ENCODE measurements around the gene DOCK9. TPM values are rescaled to one million over a fixed set of nuclear protein-coding genes. Genes with fewer than 3 reads are reported as not detected.

The DOCK9 gene
- total RNA-seq, 1 experiment from 2014 or later = 60.5 TPM

DNA sequence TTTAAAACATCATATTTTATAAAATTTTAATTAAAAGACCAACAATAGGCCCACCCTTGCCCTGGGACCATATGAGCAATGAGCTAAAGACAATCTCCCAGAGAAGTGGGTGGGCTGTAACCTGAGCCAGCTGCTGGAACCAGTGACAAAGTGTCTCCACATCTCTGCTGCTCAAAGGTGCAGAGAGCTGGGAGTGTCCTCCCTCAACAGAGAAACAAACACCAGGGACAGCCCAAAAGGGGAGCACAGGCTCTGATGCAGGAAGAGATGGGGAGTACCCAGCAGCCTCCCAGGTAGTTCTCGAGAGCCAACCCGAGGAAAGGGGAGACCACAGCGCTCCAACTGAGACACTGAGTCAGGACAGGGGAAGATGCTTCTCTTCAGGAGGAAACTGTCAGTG is 39.1 kb downstream of the DOCK9 start:
- H3K4me3 ChIP-seq = no peak overlapping the region
- no peaks in the 10 kb centered on the region for H3K36me3 ChIP-seq
- DNase-seq = peak; percentile 67 to 77
- H3K27me3 ChIP-seq = no peaks in the 10 kb centered on the region
- peaks cover 39% of the 10 kb centered on the region for H3K4me1 ChIP-seq
- H3K9me3 ChIP-seq (replicated peaks) = no peaks in the 10 kb centered on the region
- H3K27ac ChIP-seq = peak overlapping the region; percentile 66

DNA sequence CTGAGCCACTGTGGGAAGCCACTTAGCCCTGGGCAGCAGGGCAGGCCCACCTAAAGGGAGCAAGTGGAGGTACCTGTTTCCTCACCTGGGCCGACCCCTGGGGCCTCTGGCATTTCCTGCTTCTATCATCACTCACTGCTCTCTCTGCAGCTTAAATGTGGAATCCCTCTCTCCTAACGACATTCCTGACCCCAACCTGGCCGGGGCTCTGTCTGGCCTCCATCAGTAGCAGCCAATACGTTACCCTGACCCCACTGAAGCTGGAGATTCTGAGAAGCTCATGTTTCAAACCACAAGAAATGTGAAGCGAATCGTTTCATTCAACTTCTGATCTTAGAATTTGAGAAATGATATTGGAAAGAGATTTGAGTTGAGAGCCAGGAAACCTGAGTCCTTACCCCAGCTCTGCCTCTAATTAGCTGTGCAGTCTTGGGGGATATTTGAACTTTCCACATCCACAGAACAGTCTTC is 39.9 kb downstream of the DOCK9 start:
- H3K27me3 ChIP-seq = no peaks in the 10 kb centered on the region

DNA sequence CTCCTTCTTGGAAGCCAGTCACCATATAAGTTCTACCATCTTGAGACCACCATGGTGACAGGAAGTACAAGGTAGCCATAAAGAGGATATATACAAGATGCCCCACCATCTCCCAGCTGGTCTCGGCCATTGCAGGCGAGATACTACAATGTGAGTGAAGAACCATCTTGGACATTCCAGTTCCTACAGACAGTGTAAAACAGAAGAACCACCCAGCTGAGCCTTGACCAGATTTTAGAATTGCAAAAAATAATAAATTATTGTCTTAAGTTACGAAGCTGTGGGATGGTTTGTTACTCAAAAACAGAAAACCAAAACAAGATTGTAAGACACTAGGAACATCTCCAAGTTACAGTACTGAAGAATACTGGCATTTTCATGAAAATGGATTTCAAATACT is 43.6 kb downstream of the DOCK9 start:
- DNase-seq = no peak
- no peaks in the 10 kb centered on the region for H3K36me3 ChIP-seq

More for the DNA sequence above, 39.9 kb downstream of the DOCK9 start:
- H3K9me3 ChIP-seq (replicated peaks) = no peaks in the 10 kb centered on the region
- peak; percentile 55 to 76 for DNase-seq
- no peak overlapping the region for H3K4me3 ChIP-seq
- H3K4me1 ChIP-seq = peaks cover 40% of the 10 kb centered on the region
- H3K27ac ChIP-seq = peak overlapping the region; percentile 66
- no peaks in the 10 kb centered on the region for H3K36me3 ChIP-seq

DNA sequence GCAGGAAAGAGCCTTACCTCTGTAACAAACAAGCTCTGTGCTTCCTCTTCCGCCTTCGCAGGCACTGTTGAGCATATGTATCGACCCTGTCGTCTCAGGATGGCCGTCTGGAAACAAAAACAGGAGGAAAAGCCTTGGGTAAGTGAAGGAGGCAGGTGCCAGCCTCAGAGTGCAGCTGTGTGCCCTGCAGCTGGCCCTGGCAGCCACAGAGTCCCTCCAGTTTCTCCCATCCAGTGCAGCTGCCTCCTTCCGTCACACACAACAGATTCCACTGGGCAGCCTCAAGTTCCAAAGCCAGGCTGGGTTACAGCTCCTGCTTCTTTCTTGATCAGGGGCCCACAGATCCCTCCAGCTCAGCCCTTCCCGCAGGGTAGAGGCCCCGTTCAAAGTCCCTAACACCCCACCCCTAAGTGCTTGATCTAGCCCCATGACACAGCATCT is 47.7 kb downstream of the DOCK9 start:
- Histone ChIP-seq H3K9me3 (replicated peaks) (0 out of 2 replicates have a peak, but pooled peaks cover 2% of the 10 kb centered on the region), H3K4me1 (peaks cover 35% of the 10 kb centered on the region), H3K27ac (peak overlapping the region; percentile 92), H3K4me3 (peak overlapping the region; percentile 56), H3K36me3 (peaks cover 29% of the 10 kb centered on the region), H3K27me3 (no peaks in the 10 kb centered on the region)
- peak; percentile 98 to 99 for DNase-seq

More for the DNA sequence above, 43.6 kb downstream of the DOCK9 start:
- Histone ChIP-seq H3K27ac (no peak overlapping the region), H3K27me3 (no peaks in the 10 kb centered on the region), H3K4me1 (peaks cover 28% of the 10 kb centered on the region), H3K9me3 (replicated peaks) (no peaks in the 10 kb centered on the region), H3K4me3 (no peak overlapping the region)

DNA sequence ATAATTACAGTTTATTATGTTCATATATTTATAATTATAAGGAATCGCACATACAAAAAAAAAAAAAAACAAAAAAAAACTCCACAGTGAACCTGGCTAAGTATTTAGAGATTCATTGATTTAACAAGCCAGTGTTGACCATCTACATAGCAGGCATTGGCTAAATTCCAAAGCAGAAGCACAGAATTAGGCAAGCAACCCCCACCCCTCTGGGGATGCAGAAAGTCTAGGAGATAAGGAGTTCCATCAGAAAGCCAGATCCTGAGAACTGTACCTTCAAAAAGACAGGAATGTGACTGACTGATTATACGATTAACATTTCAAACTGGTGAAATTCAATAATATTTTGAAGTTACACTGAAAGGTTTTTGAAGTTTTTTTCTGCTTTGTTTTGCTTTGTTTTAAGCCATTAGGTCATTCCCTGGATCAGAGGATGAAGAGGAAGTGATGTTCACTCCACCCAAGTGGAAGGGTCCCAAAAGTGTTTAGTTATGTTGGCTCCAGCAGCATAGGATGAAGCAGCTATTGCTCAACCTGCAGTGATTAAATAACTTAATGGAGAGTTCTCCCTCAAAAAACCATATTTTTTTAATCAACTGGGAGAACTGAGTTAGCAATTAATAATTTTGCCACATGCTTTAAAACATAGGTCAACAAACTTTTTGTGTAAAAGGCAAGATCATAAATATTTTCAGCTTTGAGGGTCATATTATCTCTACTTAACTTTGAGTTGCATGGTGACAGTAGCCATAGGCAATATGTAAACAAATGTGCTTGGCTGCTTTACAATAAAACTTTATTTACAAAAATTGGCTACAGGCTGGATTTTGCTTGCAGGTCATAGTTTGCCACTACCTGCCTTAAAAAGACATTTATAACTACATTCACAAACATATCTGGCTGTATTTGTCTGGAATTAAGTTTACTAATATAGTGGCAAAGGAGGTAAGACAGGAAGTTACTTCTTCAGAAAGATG is 49.6 kb downstream of the DOCK9 start:
- peak in 1 of 2 experiments; percentile 34 for DNase-seq
- peaks cover 35% of the 10 kb centered on the region for H3K4me1 ChIP-seq
- peak overlapping the region; percentile 56 for H3K4me3 ChIP-seq
- no peak overlapping the region; the same call in 1 of the 2 replicates for H3K27ac ChIP-seq
- H3K9me3 ChIP-seq (replicated peaks) = 0 out of 2 replicates have a peak, but pooled peaks cover 2% of the 10 kb centered on the region
- H3K36me3 ChIP-seq = peaks cover 48% of the 10 kb centered on the region
- H3K27me3 ChIP-seq = no peaks in the 10 kb centered on the region

DNA sequence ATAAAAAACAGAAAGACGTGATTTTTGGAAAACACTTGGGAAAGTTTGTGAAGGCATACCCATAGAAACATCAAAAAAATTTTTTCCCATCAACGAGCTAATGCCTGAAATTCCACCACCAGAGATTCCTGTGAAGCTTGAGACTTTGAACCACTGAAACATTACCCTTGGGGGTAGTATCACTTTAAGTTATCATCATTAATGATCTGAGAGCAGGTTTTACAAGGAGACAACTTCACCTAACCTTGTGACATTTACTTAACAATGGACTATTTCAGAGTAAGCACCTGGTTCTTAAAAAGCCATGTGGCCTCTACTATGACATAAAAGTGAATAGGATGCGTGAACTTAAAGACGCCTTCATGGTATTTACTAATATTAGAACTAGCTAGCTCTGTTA is 51.9 kb downstream of the DOCK9 start:
- no peak for DNase-seq
- H3K4me1 ChIP-seq = peaks cover 29% of the 10 kb centered on the region
- H3K4me3 ChIP-seq = no peak overlapping the region
- H3K36me3 ChIP-seq = peaks cover 71% of the 10 kb centered on the region
- no peak overlapping the region for H3K27ac ChIP-seq
- 0 out of 2 replicates have a peak, but pooled peaks cover 2% of the 10 kb centered on the region for H3K9me3 ChIP-seq (replicated peaks)
- no peaks in the 10 kb centered on the region for H3K27me3 ChIP-seq

DNA sequence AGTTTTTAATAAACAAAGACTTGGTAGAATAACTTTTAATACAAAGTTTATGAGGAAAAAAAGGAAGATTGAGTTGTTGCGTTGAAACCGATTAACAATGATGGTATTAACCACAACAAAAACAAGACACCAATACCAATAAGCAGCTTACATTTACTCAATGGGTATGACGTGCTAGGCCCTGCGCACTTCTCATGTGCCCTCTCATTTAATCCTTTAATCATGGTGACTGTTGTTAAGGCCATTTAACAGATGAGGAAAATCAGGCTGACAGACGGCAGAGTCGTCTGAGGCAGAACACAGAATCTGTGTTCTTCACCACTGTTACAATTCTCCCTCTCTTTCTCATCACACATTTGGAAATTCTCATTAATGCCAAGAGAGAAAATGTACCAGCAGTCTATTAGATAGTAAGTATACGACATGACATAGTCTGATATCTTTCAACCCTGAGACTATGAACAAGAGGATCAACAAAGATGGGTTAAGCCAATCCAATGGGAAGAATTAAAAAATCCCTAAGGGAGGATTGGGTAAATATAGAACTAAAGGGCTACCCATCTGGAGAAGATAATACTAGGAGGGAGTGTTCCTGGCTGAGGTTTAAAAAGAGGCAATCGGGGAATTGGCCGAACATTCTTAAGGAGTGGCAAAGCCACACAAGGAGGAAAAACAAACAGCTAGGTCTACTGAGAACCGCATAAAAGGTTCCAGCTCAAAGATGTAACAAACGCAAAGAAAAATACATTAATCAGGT is 54.0 kb downstream of the DOCK9 start:
- no peak for DNase-seq
- Histone ChIP-seq H3K4me1 (peaks cover 19% of the 10 kb centered on the region), H3K4me3 (no peak overlapping the region), H3K27ac (no peak overlapping the region), H3K27me3 (no peaks in the 10 kb centered on the region), H3K36me3 (peaks cover 86% of the 10 kb centered on the region), H3K9me3 (replicated peaks) (0 out of 2 replicates have a peak, but pooled peaks cover 2% of the 10 kb centered on the region)

DNA sequence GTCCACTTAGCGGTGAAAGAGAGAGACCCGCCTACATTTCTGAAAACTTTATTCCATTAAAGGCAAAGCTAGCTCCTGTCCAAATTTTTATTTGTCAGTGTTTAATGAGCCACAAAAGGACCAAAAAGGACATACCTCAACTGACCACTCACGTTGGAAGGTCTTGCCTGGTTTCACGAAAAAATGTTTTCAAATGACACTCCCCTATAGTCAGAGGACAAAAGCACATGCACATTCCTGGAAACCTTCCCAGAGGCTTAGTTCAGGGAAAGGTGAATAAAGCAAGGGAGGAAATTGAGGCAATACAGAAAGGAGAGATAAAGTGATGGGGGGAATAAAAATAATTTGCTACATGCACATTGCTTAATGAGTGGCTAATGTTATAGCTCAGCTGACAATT is 55.6 kb downstream of the DOCK9 start:
- H3K27me3 ChIP-seq = no peaks in the 10 kb centered on the region
- H3K27ac ChIP-seq = no peak overlapping the region
- H3K4me3 ChIP-seq = no peak overlapping the region
- no peaks in the 10 kb centered on the region for H3K9me3 ChIP-seq (replicated peaks)
- DNase-seq = no peak
- peaks cover 86% of the 10 kb centered on the region for H3K36me3 ChIP-seq
- H3K4me1 ChIP-seq = peaks cover 10% of the 10 kb centered on the region

DNA sequence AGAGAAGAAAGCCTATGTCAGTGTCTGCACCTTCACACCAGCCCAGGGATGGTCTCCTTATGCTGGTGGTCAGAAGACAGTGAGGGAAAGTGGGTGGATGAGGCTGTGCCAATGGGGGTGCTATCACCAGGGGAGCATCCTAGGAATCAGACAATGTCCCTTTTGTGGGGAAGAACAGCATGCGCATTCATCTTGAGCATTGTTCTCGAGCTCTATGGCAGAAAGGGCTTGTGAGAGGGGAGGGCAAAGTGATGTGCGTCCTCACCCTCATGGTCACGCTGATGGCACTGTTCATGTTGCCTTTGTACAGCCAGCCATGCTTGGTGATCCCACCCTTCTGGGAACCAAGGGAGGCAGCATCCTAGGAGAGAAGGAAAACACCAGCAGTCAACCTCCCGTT is 56.1 kb downstream of the DOCK9 start:
- peaks cover 5% of the 10 kb centered on the region for H3K4me1 ChIP-seq

DNA sequence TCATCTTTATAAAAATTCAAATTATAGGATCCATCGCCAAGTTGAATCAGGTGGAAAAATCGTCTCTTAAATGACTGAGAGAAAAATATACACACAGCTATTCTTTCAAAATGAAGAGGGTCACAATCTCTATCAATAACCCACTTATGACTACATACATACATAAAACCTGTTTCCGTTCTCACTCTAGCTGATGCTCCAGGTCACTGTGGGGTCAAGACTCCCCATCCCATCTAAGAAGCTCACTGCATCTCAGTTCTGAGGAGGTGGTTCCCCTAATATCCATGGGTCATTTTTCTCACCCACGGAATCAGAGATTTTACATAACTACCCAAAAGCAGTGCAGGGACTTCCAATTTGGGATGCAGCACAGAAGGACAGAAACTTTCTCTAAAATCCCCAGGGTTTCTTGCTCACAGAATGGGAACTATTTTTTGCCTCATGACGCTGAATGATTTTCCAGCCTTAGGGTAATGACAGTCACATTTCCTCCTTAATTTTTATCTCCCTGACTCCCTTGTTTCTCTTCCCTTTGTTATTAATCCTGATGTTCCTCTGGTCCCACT is 56.8 kb downstream of the DOCK9 start:
- H3K36me3 ChIP-seq = peaks cover 87% of the 10 kb centered on the region
- no peak overlapping the region for H3K27ac ChIP-seq
- no peaks in the 10 kb centered on the region for H3K4me1 ChIP-seq
- no peak for DNase-seq
- H3K9me3 ChIP-seq (replicated peaks) = no peaks in the 10 kb centered on the region
- no peaks in the 10 kb centered on the region for H3K27me3 ChIP-seq
- H3K4me3 ChIP-seq = no peak overlapping the region

More for the DNA sequence above, 56.1 kb downstream of the DOCK9 start:
- H3K4me3 ChIP-seq = no peak overlapping the region
- H3K27me3 ChIP-seq = no peaks in the 10 kb centered on the region
- no peak overlapping the region for H3K27ac ChIP-seq
- DNase-seq = no peak
- no peaks in the 10 kb centered on the region for H3K9me3 ChIP-seq (replicated peaks)
- peaks cover 84% of the 10 kb centered on the region for H3K36me3 ChIP-seq

DNA sequence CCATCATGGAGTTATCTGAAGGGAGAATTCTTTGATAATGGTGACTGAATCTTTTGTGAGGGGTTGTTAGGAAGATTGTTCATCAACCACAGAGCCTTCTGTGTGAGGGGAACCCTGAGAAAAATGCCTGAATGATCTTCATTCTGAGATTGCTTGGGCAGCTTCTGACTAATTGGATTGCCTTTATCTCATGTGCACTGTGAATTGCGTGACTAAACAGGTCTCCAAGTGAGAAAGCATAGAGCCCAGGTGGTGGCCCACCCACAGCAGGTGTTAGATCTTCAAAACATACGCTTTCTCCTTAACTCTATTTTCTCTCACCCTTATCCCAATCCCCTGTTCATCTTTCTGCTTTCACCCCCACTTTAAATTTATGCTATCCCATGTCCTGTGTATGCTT is 58.3 kb downstream of the DOCK9 start:
- no peak for DNase-seq
- H3K27ac ChIP-seq = no peak overlapping the region
- no peaks in the 10 kb centered on the region for H3K27me3 ChIP-seq
- no peaks in the 10 kb centered on the region for H3K9me3 ChIP-seq (replicated peaks)
- H3K4me1 ChIP-seq = no peaks in the 10 kb centered on the region
- H3K4me3 ChIP-seq = no peak overlapping the region
- peaks cover 89% of the 10 kb centered on the region for H3K36me3 ChIP-seq

DNA sequence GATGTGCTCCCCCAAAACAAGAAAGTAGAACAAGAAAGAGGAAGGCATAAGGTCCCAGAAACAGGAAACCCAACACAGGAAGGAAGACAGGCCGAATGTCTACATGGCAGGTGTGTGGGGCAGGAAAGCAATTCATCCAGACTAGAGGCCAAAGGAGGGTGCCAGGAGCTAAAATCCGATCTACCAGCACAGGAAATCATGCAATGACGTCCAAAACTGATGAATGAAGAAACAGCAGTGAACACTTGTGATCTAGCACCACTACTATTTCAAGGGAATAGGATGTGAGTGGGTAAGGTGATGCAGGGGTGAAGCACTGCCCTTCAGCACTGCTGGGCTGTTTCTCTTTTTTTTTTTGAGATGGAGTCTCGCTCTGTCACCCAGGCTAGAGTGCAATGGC is 59.1 kb downstream of the DOCK9 start:
- H3K9me3 ChIP-seq (replicated peaks) = no peaks in the 10 kb centered on the region
- H3K4me3 ChIP-seq = no peak overlapping the region
- H3K36me3 ChIP-seq = peaks cover 89% of the 10 kb centered on the region
- no peaks in the 10 kb centered on the region for H3K27me3 ChIP-seq
- no peak overlapping the region for H3K27ac ChIP-seq
- no peaks in the 10 kb centered on the region for H3K4me1 ChIP-seq
- no peak for DNase-seq

DNA sequence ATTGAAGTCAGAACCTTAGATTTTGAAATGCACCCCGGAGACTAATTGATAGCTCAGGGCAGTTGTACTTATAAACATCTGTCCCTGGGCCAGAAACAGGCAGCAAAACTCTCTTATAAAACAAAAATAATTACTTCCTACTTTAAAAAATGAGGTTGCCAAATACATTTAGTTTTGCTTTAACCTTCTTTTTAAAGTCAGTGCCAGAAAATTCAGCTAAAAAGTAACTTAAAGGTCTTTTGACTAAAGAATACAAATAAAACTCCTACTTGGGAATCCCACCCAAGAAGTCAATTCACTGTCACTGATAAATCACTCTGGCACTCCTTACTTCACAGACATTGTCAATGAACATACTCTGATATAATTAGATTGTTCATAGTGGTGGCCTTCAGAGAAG is 60.7 kb downstream of the DOCK9 start:
- no peak for DNase-seq
- peaks cover 89% of the 10 kb centered on the region for H3K36me3 ChIP-seq
- H3K27me3 ChIP-seq = no peaks in the 10 kb centered on the region
- no peak overlapping the region for H3K4me3 ChIP-seq
- no peak overlapping the region for H3K27ac ChIP-seq
- H3K4me1 ChIP-seq = no peaks in the 10 kb centered on the region
- no peaks in the 10 kb centered on the region for H3K9me3 ChIP-seq (replicated peaks)

DNA sequence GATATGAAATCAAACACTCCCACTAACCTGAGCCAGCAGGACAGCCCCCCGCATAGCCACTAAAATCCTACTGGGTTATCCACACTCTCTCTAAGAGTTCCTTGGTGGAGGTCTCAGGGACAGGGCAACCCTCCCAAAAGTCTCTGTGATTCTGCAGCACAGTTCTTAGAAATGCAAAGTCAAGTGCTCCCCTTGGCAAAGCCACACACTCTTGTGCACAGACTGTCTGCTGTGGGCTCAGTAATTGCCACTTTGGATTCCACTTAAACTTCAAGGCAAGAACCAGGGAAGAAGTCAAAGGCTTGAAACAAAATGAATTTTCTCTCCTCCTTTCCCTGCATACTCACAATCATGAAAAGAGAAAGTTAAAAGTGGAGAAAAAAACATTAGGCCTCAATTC is 61.5 kb downstream of the DOCK9 start:
- no peaks in the 10 kb centered on the region for H3K9me3 ChIP-seq (replicated peaks)
- H3K4me1 ChIP-seq = no peaks in the 10 kb centered on the region
- H3K36me3 ChIP-seq = peaks cover 89% of the 10 kb centered on the region
- H3K27ac ChIP-seq = no peak overlapping the region
- no peak overlapping the region for H3K4me3 ChIP-seq
- no peaks in the 10 kb centered on the region for H3K27me3 ChIP-seq
- no peak for DNase-seq

All from SJCRH30 (cell line).